Measurements from ENCODE around the gene TOP3B.

The TOP3B gene

DNA sequence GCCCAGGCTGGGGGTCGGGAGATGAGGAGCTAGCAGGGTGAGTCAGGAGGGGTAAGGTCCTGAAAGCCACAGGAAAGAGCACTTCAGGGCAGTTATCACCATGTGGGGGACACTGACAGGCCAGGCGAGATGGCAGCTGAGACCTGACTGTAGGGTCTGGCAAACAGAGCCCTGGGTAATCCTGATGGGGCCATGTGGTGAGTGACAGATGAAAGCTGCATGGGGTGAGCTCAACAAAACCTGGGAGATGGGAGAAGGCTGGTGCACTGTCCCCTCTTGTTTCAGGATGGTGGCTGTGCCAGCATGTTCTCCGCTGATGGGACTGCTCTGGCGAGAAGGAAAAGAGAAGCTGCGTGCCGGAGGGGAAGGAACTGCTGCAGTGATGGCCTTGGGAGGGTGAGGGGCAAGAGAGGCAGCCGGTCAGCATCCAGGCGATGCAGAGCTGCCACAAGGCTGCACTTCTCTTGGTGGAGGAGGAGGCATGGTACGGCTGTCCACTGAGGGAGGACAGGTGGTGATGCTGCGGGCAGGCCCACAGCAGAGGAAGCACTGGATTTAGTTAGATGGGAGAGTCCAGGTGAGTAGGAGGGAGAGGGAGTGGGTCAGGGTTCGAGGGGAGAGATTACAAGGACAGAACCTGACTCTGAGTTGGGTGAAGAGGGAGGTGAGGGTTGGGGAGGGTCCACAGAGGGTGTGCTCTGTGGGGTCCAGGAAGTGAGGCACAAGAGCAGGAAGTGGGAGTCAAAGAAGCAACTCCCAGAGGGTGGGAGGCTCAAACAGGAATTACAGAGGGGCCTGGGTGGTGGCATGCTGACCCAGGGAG is 3.8 kb downstream of the TOP3B start:
- DNase-seq (ENCODE audit: low read depth in 2 of 2) = no peak

GRCh38 chr22:21977814-21978213 is 4.8 kb downstream of the TOP3B start:
- DNase-seq (ENCODE audit: low read depth in 2 of 2) = no peak

- no peak for DNase-seq (ENCODE audit: low read depth in 2 of 2)
Observed at GRCh38 chr22:21975854-21976345, 6.7 kb downstream of the TOP3B start.

GRCh38 chr22:21975273-21975672 is 7.3 kb downstream of the TOP3B start:
- no peak for DNase-seq (ENCODE audit: low read depth in 2 of 2)

- no peak for DNase-seq (ENCODE audit: low read depth in 2 of 2)
Observed at GRCh38 chr22:21974058-21974649, 8.4 kb downstream of the TOP3B start.

- DNase-seq (ENCODE audit: low read depth in 2 of 2) = no peak
Observed at GRCh38 chr22:21972806-21973205, 9.8 kb downstream of the TOP3B start.

DNA sequence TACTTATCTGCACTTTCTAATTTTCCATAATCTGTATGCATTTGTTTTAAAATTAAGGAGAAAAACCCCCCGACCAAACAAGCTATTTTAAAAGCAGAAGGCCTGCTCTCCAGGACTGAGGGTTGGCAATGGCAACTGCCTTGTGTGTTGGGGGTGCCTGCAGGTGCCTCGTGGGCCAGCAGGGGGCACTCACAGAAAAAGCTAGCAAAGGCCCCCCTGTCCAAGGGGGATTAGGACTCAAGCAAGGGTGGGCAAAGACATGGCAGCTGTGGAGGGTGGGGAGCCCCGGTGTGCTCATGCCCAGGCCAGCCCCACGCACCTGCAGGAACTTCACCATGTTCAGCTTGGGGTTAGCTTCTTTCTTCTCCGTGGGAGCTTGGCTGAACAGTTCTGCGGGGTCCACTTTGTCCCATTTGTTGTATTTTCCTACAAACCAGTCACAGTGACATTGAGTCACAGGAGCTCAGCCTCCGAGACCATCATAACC is 10.3 kb downstream of the TOP3B start:
- peak in 1 of 2 donors; percentile 35 for DNase-seq (ENCODE audit: low read depth in 2 of 2)

DNA sequence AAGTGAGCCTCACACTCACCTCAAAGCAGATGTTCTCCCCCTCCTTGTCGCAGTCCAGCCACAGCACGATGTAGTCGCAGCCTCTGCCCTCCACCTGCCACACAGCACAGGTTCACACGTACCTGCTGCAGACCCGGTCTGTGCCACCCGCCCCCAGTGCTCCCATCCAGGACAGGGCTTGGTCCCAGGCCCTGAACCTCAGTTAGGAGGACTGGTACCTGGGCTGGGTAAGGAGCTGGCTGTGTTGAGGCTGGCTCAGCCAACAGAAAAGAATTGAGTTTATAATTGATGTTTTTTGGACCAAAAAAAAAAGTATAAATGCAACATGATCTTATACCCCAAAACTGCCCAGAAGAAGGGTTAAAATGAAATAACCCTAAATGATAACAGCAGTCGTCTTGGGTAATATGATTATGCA is 10.7 kb downstream of the TOP3B start:
- DNase-seq (ENCODE audit: low read depth in 2 of 2) = no peak

- no peak for DNase-seq (ENCODE audit: low read depth in 2 of 2)
Observed at GRCh38 chr22:21970800-21971617, 11.6 kb downstream of the TOP3B start.

DNA sequence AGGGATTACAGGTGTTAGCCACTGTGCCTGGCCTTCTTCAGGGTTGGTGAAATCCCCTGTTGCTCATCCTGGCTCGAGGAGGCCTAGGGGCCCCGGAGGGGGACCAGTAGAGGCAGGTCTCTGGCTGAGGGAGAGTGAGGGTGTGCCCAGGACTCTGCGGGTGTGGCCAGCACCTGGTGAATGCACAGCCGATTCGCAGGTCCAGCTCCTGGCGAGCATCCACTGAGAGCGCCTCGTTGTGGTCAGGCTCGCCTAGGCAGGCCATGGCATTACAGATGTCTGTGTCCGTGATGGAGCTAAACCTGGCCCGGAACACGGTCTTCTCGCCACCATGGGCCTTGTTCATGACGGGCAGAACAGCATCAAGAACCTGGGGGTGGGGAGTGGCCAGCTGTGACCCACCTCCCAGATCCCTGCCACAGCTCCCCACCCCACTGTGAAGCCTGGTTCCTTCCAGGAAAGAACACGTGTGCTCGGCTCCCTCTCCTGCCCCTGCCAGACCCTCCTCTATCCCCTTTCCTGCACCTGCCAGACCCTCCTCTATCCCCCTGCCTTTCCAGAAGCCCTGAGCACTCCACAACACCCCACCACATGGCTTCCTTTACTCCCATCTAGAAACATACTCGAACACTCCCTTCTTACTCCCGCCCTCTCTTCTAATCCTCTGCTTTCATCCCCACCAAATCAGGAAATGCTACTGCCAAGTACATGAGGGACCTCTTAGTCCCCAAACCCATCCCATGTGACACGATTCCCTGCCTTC is 12.4 kb downstream of the TOP3B start:
- DNase-seq (ENCODE audit: low read depth in 2 of 2) = no peak

GRCh38 chr22:21968452-21969129 is 14.0 kb downstream of the TOP3B start:
- no peak for DNase-seq (ENCODE audit: low read depth in 2 of 2)

DNA sequence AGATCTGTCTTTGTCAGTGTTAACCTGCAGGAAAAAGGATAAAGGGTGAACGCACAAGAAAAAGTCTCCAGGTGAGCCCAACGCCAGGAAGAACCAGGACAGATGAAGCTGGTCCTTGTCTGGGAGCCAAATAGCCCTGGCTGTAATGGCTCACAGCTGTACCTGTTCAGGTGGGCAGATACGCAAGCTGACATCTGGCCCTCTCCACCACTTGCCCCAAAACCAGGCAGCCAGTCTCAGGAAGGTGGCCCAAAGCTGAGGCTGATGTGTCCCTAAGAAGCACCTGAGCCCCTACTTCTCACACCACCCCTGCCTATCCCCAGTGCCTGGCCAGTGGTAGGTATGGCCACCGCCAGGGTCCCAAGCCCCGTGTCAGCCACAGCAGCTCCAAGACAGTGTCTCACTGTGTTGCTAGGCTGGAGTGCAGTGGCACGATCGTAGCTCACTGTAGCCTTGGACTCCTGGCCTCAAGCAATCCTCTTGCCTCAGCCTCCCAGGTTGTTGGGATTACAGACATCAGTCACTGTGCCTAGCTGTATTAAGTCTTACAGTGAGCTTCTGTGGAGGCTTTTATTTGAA is 14.8 kb downstream of the TOP3B start:
- DNase-seq (ENCODE audit: low read depth in 2 of 2) = no peak

DNA sequence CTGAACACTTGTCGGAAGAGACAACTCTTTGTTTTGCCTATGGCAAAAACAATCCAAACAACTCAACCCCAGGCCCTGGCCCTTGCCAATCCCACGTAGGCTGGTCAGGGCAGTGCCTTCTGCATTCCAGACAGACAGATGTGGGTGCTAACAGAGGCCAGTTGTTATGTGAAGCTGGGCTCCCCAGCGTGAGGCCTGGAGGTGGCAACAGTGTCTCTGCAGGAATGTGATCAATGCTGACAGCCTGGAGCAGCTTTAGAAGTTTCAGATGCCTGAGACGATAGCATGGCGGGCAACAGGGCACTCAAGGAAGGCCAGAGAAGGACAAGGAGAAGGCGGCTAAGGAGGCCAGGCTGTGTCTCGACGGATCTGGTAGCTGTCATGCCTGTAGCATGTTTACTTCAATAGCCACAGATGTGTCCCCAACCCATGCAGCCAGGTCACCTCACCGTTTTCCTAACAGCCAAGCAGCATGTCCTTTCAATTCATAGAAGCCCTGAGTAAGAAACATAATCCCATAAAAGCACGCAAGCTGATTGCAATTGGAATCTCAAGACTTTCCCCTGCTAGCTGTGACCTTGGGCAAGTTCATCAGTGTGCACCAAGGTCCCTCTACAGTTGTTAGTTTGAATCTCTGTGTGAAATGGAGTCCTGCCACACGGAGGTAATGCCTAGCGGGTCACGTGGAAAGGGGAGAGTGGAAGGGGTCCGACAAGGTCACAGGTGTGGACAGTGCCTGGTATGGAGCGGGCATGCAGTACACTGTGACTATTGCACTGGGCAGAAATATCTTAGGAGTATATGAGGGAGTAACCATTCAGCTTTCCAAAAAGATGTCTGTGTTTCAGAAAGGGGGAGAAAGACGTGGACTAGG is 15.7 kb downstream of the TOP3B start:
- no peak for DNase-seq (ENCODE audit: low read depth in 2 of 2)

DNA sequence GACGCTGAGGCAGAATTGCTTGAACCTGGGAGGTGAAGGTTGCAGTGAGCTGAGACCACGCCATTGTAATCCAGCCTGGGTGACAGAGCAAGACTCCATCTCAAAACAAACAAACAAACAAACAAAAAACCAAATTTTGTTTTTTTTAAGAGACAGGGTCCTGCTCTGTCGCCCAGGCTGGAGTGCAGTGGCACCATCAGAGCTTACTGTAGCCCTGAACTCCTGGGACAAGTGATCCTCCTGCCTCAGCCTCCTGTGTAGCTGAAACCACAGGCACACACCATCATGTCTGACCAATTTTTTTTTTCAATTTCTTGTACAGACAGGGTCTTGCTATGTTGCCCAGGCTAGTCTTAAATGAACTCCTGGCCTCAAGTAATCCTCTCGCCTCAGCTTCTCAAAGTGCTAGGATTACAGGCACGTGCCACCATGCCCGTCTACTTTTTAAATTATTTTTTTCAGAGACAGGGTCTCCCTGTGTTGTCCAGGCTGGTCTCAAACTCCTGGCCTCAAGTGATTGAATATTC is 16.8 kb downstream of the TOP3B start:
- no peak for DNase-seq (ENCODE audit: low read depth in 2 of 2)

- no peak for DNase-seq (ENCODE audit: low read depth in 2 of 2)
Observed at GRCh38 chr22:21964918-21965484, 17.6 kb downstream of the TOP3B start.

DNA sequence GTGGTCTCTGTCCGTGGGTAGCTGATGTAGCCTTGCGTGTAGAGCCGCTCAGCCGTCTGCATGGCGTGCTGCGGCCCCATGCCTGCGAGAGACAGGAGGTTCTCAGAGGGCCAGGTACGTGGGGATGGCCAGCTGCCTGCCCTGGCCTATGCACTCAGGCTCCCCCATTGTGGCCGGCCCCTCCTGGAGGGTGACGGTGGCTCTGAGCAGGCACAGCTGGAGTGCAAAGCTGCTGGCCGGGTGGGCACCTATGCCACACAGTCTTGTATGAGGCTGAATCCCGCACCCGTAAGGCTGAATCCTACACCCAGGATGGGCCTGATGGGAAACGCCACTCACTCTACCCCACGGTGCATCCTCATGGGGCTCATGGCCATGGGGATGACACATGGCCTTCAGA is 18.4 kb downstream of the TOP3B start:
- DNase-seq (ENCODE audit: low read depth in 2 of 2) = no peak

DNA sequence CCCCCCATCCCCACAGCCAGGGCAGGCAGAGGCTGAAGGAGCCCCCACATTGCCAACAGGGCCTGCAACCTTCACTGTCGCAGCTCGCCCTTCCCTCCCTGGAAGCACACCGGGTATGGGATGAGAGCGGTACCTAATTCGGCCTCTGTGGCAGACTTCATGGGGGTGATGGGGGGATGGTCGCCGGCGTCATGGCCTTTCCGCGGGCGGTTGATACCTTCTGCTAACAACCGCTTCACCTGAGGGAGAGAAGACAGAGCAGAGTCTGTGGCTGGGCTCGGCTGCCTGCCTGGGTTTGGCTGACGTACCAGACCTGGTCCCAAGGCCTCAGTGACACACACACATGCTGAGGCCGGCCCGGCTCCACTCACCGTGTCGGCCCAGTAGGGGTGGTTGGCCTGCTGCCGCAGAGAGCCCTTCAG is 18.8 kb downstream of the TOP3B start:
- no peak for DNase-seq (ENCODE audit: low read depth in 2 of 2)

DNA sequence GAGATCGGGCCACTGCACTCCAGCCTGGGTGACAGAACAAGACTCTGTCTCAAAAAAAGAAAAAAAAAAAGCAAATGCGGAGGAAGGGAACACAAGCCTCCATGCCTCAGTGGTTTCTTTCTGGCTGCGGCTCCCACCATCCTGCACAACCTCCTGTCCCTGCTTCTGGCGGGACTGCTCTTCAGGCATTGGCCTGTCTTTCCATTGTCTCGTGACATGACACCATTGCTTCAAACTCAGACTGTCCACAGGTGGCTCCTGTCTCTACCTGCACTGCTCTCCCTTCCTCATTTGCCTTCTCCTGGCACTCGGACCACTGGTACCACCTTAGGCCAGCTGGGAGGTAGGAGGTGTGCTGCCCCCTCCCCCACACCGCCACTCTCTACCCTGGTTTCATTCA is 19.3 kb downstream of the TOP3B start:
- no peak for DNase-seq (ENCODE audit: low read depth in 2 of 2)

GRCh38 chr22:21962655-21962949 is 20.0 kb downstream of the TOP3B start:
- DNase-seq (ENCODE audit: low read depth in 2 of 2) = no peak

Data from stimulated activated CD8-positive, alpha-beta memory T cell treated with anti-CD3 and anti-CD28 coated beads, Interleukin-7, amount 100 ng/mL, for 1 hour (primary cell).